H1 (cell line): ENCODE data around the gene OTP. TPM values are rescaled to one million over a fixed set of nuclear protein-coding genes. Genes with fewer than 3 reads are reported as not detected.
A peak's percentile ranks its signal among the peaks of the same experiment; 100 is the strongest.

Experiments used
- CTCF ChIA-PET: fragments of 300-600 bp; sonication (Branson Sonifier 250); formaldehyde crosslinking; loops from one replicate; lab custom pipeline; 2021; ENCODE audit not compliant: partially characterized antibody; lab: Charles Lee
- POLR2A ChIA-PET: fragments of 300-600 bp; sonication (Branson Sonifier 250); formaldehyde crosslinking; loops from one replicate; lab custom pipeline; 2021; ENCODE audit warnings: inconsistent platforms; ENCODE audit not compliant: partially characterized antibody; lab: Charles Lee
- DNase-seq, 2 experiments: peaks; one replicate each; pipeline versions ENCODE4 v3.0.0 to v3.0.0-alpha.2; 2010 to 2022; ENCODE audit warnings: low spot score in 2 of 2, low read depth in 1 of 2, mixed read lengths in 1 of 2
- FAIRE-seq: peaks from 2 replicates; lab custom pipeline; 2011; peaks lifted over from hg19 to GRCh38; lab: Jason Lieb, UNC
- H2AFZ ChIP-seq: 2 replicates; pipeline ENCODE4 v1.8.1; 2012; ENCODE audit warnings: low read length, inconsistent platforms
- H2AK5ac ChIP-seq: 2 replicates; pipeline ENCODE4 v1.6.1; 2013; ENCODE audit warnings: low read depth, low read length
- H2BK120ac ChIP-seq: replicated peaks from 2 replicates; pipeline ENCODE3; 2013; ENCODE audit warnings: low read depth, low read length, inconsistent platforms
- H2BK12ac ChIP-seq: 2 replicates; pipeline ENCODE4 v1.6.1; 2013; ENCODE audit warnings: low read depth, low read length
- H2BK15ac ChIP-seq: 2 replicates; pipeline ENCODE4 v1.6.1; 2013; ENCODE audit warnings: low read length
- H2BK20ac ChIP-seq: 2 replicates; pipeline ENCODE4 v1.6.1; 2013; ENCODE audit warnings: low read length
- H2BK5ac ChIP-seq: 2 replicates; pipeline ENCODE4 v1.6.1; 2013; ENCODE audit warnings: low read depth, low read length
- H3K14ac ChIP-seq: 2 replicates; pipeline ENCODE4 v1.6.1; 2013; ENCODE audit warnings: inconsistent platforms; ENCODE audit not compliant: insufficient read length
- H3K18ac ChIP-seq: 2 replicates; pipeline ENCODE4 v1.6.1; 2013; ENCODE audit warnings: low read length; ENCODE audit errors: extremely low read depth
- H3K23ac ChIP-seq: 2 replicates; pipeline ENCODE4 v1.6.1; 2013; ENCODE audit warnings: inconsistent platforms; ENCODE audit not compliant: insufficient read length
- H3K23me2 ChIP-seq: 2 replicates; pipeline ENCODE4 v1.6.1; 2013; ENCODE audit warnings: low read depth, low read length
- H3K27ac ChIP-seq: 2 replicates; pipeline ENCODE4 v1.6.1; 2011; ENCODE audit warnings: low read depth, low read length, inconsistent platforms
- H3K27me3 ChIP-seq, 4 experiments: replicated peaks in 1 of 4; 1 replicate in 1 of 4; 2 replicates in 3 of 4; pipeline versions ENCODE4 v1.6.1 to v1.8.1; 2011 to 2013; ENCODE audit warnings: low read length in 3 of 4, mild to moderate bottlenecking in 3 of 4, inconsistent platforms in 2 of 4, mixed read lengths in 2 of 4, moderate library complexity in 1 of 4; ENCODE audit not compliant: control insufficient read depth in 3 of 4, insufficient read depth in 3 of 4; ENCODE audit errors: extremely low read depth in 1 of 4
- H3K36me3 ChIP-seq, 4 experiments: 2 replicates each; pipeline versions ENCODE4 v1.6.1 to v1.8.1; 2011 to 2013; ENCODE audit warnings: mild to moderate bottlenecking in 4 of 4, low read length in 3 of 4, moderate library complexity in 2 of 4, control low read depth in 1 of 4, inconsistent platforms in 1 of 4; ENCODE audit not compliant: insufficient read depth in 4 of 4, control insufficient read depth in 2 of 4
- H3K4ac ChIP-seq: replicated peaks from 2 replicates; pipeline ENCODE3; 2013; ENCODE audit warnings: low read length, low read depth, mixed read lengths, inconsistent platforms; ENCODE audit not compliant: insufficient read length
- H3K4me1 ChIP-seq, 4 experiments: replicated peaks in 1 of 4; 1 replicate in 1 of 4; 2 replicates in 3 of 4; pipeline versions ENCODE4 v1.6.1 to v1.8.1; 2011 to 2013; ENCODE audit warnings: low read length in 3 of 4, inconsistent platforms in 2 of 4, mixed read lengths in 1 of 4; ENCODE audit not compliant: insufficient read depth in 4 of 4, control insufficient read depth in 3 of 4
- H3K4me2 ChIP-seq, 2 experiments: 2 replicates each; pipeline versions ENCODE4 v1.6.1 to v1.8.1; 2011 to 2013; ENCODE audit warnings: low read depth in 2 of 2, low read length in 2 of 2, control low read depth in 1 of 2, inconsistent platforms in 1 of 2, mild to moderate bottlenecking in 1 of 2; ENCODE audit not compliant: insufficient read depth in 1 of 2
- H3K4me3 ChIP-seq, 4 experiments: fragments of 200-600, 300-600 bp in 1 of 4; sonication (generic), shearing (Covaris generic), sonication (Bioruptor Twin) in 1 of 4; 2 replicates each; pipeline versions ENCODE4 v1.5.1 to v1.8.1; 2011 to 2016; ENCODE audit warnings: low read length in 4 of 4, low read depth in 3 of 4, control low read depth in 2 of 4, inconsistent platforms in 2 of 4, mild to moderate bottlenecking in 2 of 4, mixed read lengths in 1 of 4, moderate library complexity in 1 of 4; ENCODE audit not compliant: insufficient read depth in 2 of 4; ENCODE audit errors: extremely low read depth in 1 of 4
- H3K56ac ChIP-seq: replicated peaks from 2 replicates; pipeline ENCODE3; 2013; ENCODE audit warnings: low read depth, mild to moderate bottlenecking, mixed read lengths, low read length, inconsistent platforms; ENCODE audit not compliant: insufficient read length
- H3K79me1 ChIP-seq: 2 replicates; pipeline ENCODE4 v1.6.1; 2013; ENCODE audit warnings: low read depth, low read length, control low read depth
- H3K79me2 ChIP-seq, 2 experiments: 2 replicates each; pipeline versions ENCODE4 v1.6.1 to v1.8.1; 2012 to 2013; ENCODE audit warnings: low read length in 2 of 2, mild to moderate bottlenecking in 2 of 2, inconsistent platforms in 1 of 2; ENCODE audit not compliant: insufficient read depth in 2 of 2, control insufficient read depth in 1 of 2
- H3K9ac ChIP-seq, 4 experiments: replicated peaks in 1 of 4; 1 replicate in 1 of 4; 2 replicates in 3 of 4; pipeline versions ENCODE4 v1.6.1 to v1.8.1; 2011 to 2013; ENCODE audit warnings: low read depth in 3 of 4, low read length in 3 of 4, control low read depth in 2 of 4, mild to moderate bottlenecking in 2 of 4, moderate library complexity in 2 of 4, inconsistent platforms in 1 of 4; ENCODE audit errors: extremely low read depth in 1 of 4
- H3K9me3 ChIP-seq, 2 experiments: 2 replicates each; pipeline versions ENCODE4 v1.6.1 to v1.8.1; 2012 to 2013; ENCODE audit warnings: mild to moderate bottlenecking in 2 of 2, moderate library complexity in 2 of 2, control low read depth in 1 of 2, inconsistent platforms in 1 of 2, low read depth in 1 of 2, low read length in 1 of 2, mixed read lengths in 1 of 2; ENCODE audit not compliant: insufficient read depth in 2 of 2
- H4K20me1 ChIP-seq, 2 experiments: replicated peaks in 1 of 2; 2 replicates each; pipeline versions ENCODE3 to v1.8.1; 2011 to 2013; ENCODE audit warnings: inconsistent platforms in 2 of 2, low read length in 2 of 2, mild to moderate bottlenecking in 1 of 2; ENCODE audit not compliant: insufficient read depth in 2 of 2, control insufficient read depth in 1 of 2
- H4K5ac ChIP-seq: 2 replicates; pipeline ENCODE4 v1.6.1; 2013; ENCODE audit warnings: low read length, low read depth, mixed read lengths, inconsistent platforms; ENCODE audit not compliant: insufficient read length
- H4K8ac ChIP-seq: 2 replicates; pipeline ENCODE4 v1.8.0; 2013; ENCODE audit warnings: mild to moderate bottlenecking, moderate library complexity, low read length, inconsistent platforms; ENCODE audit not compliant: insufficient read depth; ENCODE audit errors: extremely low read depth
- H4K91ac ChIP-seq: replicated peaks from 2 replicates; pipeline ENCODE3; 2013; ENCODE audit warnings: low read length, mixed read lengths, inconsistent platforms; ENCODE audit not compliant: insufficient read length
- EP300 ChIP-seq, 2 experiments: IDR thresholded peaks; 1 replicate in 1 of 2; 2 replicates in 1 of 2; pipeline ENCODE4 v1.6.1; 2011 to 2012; ENCODE audit warnings: low read depth in 2 of 2, low read length in 2 of 2, mild to moderate bottlenecking in 2 of 2, borderline replicate concordance in 1 of 2, inconsistent platforms in 1 of 2, moderate library complexity in 1 of 2
- EZH2 ChIP-seq: fragments of 200-600 bp; sonication (generic); IDR thresholded peaks from 2 replicates; pipeline ENCODE4 v1.7.1; 2012; ENCODE audit warnings: low read depth, mild to moderate bottlenecking, moderate library complexity, low read length, inconsistent platforms; ENCODE audit not compliant: severe bottlenecking
- RAD21 ChIP-seq, 2 experiments: IDR thresholded peaks in 1 of 2; conservative IDR thresholded peaks in 1 of 2; 2 replicates each; pipeline ENCODE4 v1.6.1; 2011; ENCODE audit warnings: low read depth in 2 of 2, low read length in 2 of 2, improper control_type of control experiment in 1 of 2, inconsistent platforms in 1 of 2, mild to moderate bottlenecking in 1 of 2, moderate library complexity in 1 of 2
- SUZ12 ChIP-seq: fragments of 200-600 bp; sonication (generic); IDR thresholded peaks from 2 replicates; pipeline ENCODE4 v1.6.1; 2012; ENCODE audit warnings: mild to moderate bottlenecking, inconsistent platforms, low read length, moderate library complexity, mixed read lengths
- WGBS, 2 experiments: shearing (Covaris generic) in 1 of 2; methylation state at CpG; one replicate each; pipeline versions ENCODE4 v1.1.6 to v1.1.7; 2013 to 2015; ENCODE audit warnings: low lambda C conversion rate in 2 of 2, mixed read lengths in 2 of 2, inconsistent platforms in 1 of 2, low coverage in 1 of 2, missing lambda C conversion rate in 1 of 2; ENCODE audit not compliant: insufficient replicate concordance in 2 of 2, insufficient coverage in 1 of 2, insufficient read length in 1 of 2; ENCODE audit errors: extremely low coverage in 1 of 2, missing lambda C conversion rate in 1 of 2; 5-methylcytosine and 5-hydroxymethylcytosine counted together
- polyA plus RNA-seq, 7 experiments: library from polyadenylated mRNA; depleted of rRNA in 3 of 7; stranded (reverse) in 5 of 7; unstranded in 2 of 7; fragments of >200 nt in 5 of 7; fragments of 200-250 nt in 2 of 7; gene quantifications; 1 replicate in 5 of 7; 2 replicates in 1 of 7; 4 replicates in 1 of 7; pipeline versions ENCODE4 v1.2.1 to v1.2.3, GENCODE V29; 2011 to 2013; ENCODE audit warnings: missing spikeins in 2 of 7, mixed read lengths in 2 of 7
- total RNA-seq: library from RNA; stranded (reverse); fragmentation: NEBNext Ultra II Directional; extraction: Animal tissue kit (Norgen Biotek cat#: 25700); gene quantifications from 2 replicates; pipeline ENCODE4 v1.2.1, GENCODE V29; 2021
- TF ChIP-seq, protein P1 (sequence below), 3 experiments: IDR thresholded peaks; 1 replicate in 2 of 3; 2 replicates in 1 of 3; pipeline versions ENCODE4 v1.5.1 to v1.6.1; 2011; ENCODE audit warnings: low read length in 3 of 3, mild to moderate bottlenecking in 3 of 3, inconsistent platforms in 2 of 3, low read depth in 1 of 3, moderate library complexity in 1 of 3; ENCODE audit not compliant: insufficient read depth in 1 of 3; ENCODE audit errors: control extremely low read depth in 1 of 3

The OTP gene
- total and polyA plus RNA-seq, 2 of the 8 experiments (the other 6 are each of a cell fraction or from before 2014, with no cell fraction given), result not detected

DNA sequence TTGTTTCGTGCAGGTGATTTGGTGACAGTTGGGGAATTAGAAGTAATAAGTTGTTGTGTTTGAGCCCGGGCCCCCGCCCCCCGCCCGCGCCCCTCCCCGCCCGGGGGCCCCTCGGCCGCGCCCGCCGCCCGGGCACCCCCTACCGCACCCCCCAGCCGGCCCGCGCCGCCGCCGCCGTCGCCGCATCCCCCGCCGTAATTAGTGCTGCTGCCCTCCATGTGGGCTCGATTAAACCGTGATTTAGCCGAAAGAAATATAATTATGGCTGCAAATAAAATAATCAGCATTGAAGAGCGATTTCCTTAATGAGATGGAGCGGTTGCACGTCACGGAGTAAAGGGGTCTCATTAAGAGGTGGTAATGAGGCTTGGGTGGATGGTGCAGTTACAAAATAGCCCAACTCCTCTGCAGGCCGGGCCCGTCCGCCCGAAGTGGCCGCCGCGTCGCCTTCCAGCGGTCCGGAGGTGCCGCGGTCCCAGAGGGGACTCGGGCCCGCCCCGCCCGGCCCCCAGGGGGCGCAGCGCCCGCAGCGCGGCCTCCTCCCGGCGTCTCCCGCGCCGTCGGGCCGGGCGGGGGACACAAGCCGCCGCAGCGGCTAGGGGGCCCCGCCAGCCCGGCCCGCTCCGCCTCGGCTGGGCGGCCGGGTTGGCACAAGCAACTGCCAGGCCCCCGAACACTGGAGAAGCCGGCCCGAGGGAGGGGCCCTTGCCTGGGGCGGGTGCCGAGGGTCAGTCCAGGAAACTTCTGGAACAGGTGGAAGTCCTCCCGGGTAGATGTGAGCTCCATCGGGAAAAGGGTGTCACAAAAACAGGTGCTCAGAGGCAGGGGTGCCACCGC is 6.9 kb upstream of the OTP start:
- Histone ChIP-seq H3K23ac (no peak overlapping the region), H3K4ac (no peak overlapping the region), H3K27me3 (peaks cover 63 to 84% (median 84%) of the 10 kb centered on the region in 4 experiments), H4K8ac (no peak overlapping the region), H3K36me3 (no peaks in the 10 kb centered on the region), H3K56ac (no peak overlapping the region), H4K5ac (no peak overlapping the region), H2AK5ac (no peak overlapping the region), H2BK5ac (no peak overlapping the region), H2BK15ac (no peak overlapping the region), H4K20me1 (peaks cover 11 to 19% of the 10 kb centered on the region in 2 experiments), H3K79me1 (no peaks in the 10 kb centered on the region), H2AFZ (no peak overlapping the region), H2BK20ac (no peak overlapping the region), H3K27ac (no peak overlapping the region), H3K4me3 (peak overlapping the region in 3 of 4 experiments; percentile 26 to 60 (median 36); a peak in 4 of 8 replicates), H3K4me2 (peak overlapping the region; percentile 62 to 87), H4K91ac (no peak overlapping the region), H3K9me3 (no peaks in the 10 kb centered on the region), H3K9ac (no peak overlapping the region), H3K18ac (no peak overlapping the region; the same call in 1 of the 2 replicates), H3K23me2 (peaks cover 5% of the 10 kb centered on the region), H2BK12ac (no peak overlapping the region), H3K4me1 (peaks cover 3 to 12% (median 6%) of the 10 kb centered on the region in 4 experiments), H3K79me2 (no peaks in the 10 kb centered on the region), H3K14ac (no peak overlapping the region), H2BK120ac (no peak overlapping the region)
- WGBS, 2 experiments, result 3% methylated on average over 44 of the region's 80 CpGs; no CpG with 5 or more reads in 1 of the 2 experiments
- no peak for FAIRE-seq
- TF ChIP-seq EZH2, result peak; percentile 53
- no peak for TF ChIP-seq EP300 (IDR thresholded peaks at IDR 0.05; ENCODE audit: borderline replicate concordance in 1 of 2, low read depth in 2 of 2, low read length in 2 of 2)
- TF ChIP-seq, protein P1, sequence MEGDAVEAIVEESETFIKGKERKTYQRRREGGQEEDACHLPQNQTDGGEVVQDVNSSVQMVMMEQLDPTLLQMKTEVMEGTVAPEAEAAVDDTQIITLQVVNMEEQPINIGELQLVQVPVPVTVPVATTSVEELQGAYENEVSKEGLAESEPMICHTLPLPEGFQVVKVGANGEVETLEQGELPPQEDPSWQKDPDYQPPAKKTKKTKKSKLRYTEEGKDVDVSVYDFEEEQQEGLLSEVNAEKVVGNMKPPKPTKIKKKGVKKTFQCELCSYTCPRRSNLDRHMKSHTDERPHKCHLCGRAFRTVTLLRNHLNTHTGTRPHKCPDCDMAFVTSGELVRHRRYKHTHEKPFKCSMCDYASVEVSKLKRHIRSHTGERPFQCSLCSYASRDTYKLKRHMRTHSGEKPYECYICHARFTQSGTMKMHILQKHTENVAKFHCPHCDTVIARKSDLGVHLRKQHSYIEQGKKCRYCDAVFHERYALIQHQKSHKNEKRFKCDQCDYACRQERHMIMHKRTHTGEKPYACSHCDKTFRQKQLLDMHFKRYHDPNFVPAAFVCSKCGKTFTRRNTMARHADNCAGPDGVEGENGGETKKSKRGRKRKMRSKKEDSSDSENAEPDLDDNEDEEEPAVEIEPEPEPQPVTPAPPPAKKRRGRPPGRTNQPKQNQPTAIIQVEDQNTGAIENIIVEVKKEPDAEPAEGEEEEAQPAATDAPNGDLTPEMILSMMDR (IDR thresholded peaks at IDR 0.05; ENCODE audit: control extremely low read depth in 1 of 3, insufficient read depth in 1 of 3, low read depth in 1 of 3, low read length in 3 of 3), result peak; percentile 49 to 55 (median 51)
- peak; percentile 21 to 66; a peak in 3 of 4 replicates for TF ChIP-seq RAD21 (IDR thresholded peaks at IDR 0.05 in 1 of 2, conservative IDR thresholded peaks at IDR 0.05 in 1 of 2; ENCODE audit: low read depth in 2 of 2, low read length in 2 of 2)
- peak; percentile 58 for TF ChIP-seq SUZ12
- DNase-seq, result peak in 1 of 2 experiments; percentile 77
- ChIA-PET POLR2A (no interaction called here), CTCF (interaction anchor here (0.7 to 1.7 kb wide), 9 partner anchors 13 to 204 kb away, joined by 3 to 5 read pairs (median 3); no protein-coding TSS in a partner anchor)
